OCI-LY1 (cell line): ENCODE data around the gene WFS1.

ENCODE experiments used
- H2AFZ ChIP-seq: fragments of 200-600 bp; sonication (generic), shearing (Covaris generic); 2 replicates; pipeline ENCODE4 v1.6.0; 2014; ENCODE audit warnings: antibody characterized with exemption, mild to moderate bottlenecking, low read length
- H3F3A ChIP-seq: fragments of 200-600 bp; sonication (generic), shearing (Covaris generic); 2 replicates; pipeline ENCODE4 v1.6.0; 2014; ENCODE audit warnings: mild to moderate bottlenecking, antibody characterized with exemption, low read length, moderate library complexity; ENCODE audit not compliant: insufficient read depth
- H3K27ac ChIP-seq: fragments of 200-600 bp; sonication (generic); 2 replicates; pipeline ENCODE4 v1.5.1; 2014; ENCODE audit warnings: low read length, mixed run types, mild to moderate bottlenecking, low read depth; ENCODE audit not compliant: poor library complexity, severe bottlenecking
- H3K27me3 ChIP-seq: fragments of 200-600 bp; sonication (generic); 2 replicates; pipeline ENCODE4 v1.6.0; 2014; ENCODE audit warnings: antibody characterized with exemption, mild to moderate bottlenecking, low read length, moderate library complexity; ENCODE audit not compliant: insufficient read depth
- H3K36me3 ChIP-seq: fragments of 200-600 bp; sonication (generic); 2 replicates; pipeline ENCODE4 v1.6.1; 2014; ENCODE audit warnings: mild to moderate bottlenecking, antibody characterized with exemption, low read length, moderate library complexity, mixed read lengths; ENCODE audit not compliant: insufficient read depth
- H3K4me1 ChIP-seq: fragments of 200-600 bp; sonication (generic); 2 replicates; pipeline ENCODE4 v1.5.1; 2014; ENCODE audit warnings: mild to moderate bottlenecking, low read length, moderate library complexity; ENCODE audit not compliant: insufficient read depth, severe bottlenecking
- H3K4me2 ChIP-seq: fragments of 200-600 bp; sonication (generic), shearing (Covaris generic); 2 replicates; pipeline ENCODE4 v1.6.1; 2014; ENCODE audit warnings: low read length
- H3K4me3 ChIP-seq: fragments of 200-600 bp; sonication (generic); 2 replicates; pipeline ENCODE4 v1.5.1; 2014; ENCODE audit warnings: low read length, low read depth, mild to moderate bottlenecking, mixed read lengths; ENCODE audit not compliant: poor library complexity, severe bottlenecking
- H3K79me2 ChIP-seq: fragments of 200-600 bp; shearing (Covaris generic); 2 replicates; pipeline ENCODE4 v1.6.1; 2016; ENCODE audit warnings: mixed run types, low read length, mixed read lengths; ENCODE audit not compliant: insufficient read depth
- H3K9ac ChIP-seq: fragments of 200-600 bp; sonication (generic), shearing (Covaris generic); 2 replicates; pipeline ENCODE4 v1.6.1; 2014; ENCODE audit warnings: mild to moderate bottlenecking, low read length, mixed read lengths
- H3K9me2 ChIP-seq: fragments of 200-600 bp; sonication (generic), shearing (Covaris generic); 2 replicates; pipeline ENCODE4 v1.6.1; 2014; ENCODE audit warnings: low read depth, mild to moderate bottlenecking, low read length, mixed read lengths
- H3K9me3 ChIP-seq: fragments of 200-600 bp; shearing (Covaris generic); 2 replicates; pipeline ENCODE4 v1.6.1; 2014; ENCODE audit warnings: low read length, mixed read lengths
- H4K20me1 ChIP-seq: fragments of 200-600 bp; sonication (generic), shearing (Covaris generic); 2 replicates; pipeline ENCODE4 v1.6.0; 2016; ENCODE audit warnings: mild to moderate bottlenecking, low read length; ENCODE audit not compliant: insufficient read depth
- CTCF ChIP-seq: fragments of 200-600 bp; sonication (generic), shearing (Covaris generic); IDR thresholded peaks from 2 replicates; pipeline ENCODE4 v1.5.1; 2017; ENCODE audit warnings: mild to moderate bottlenecking, antibody characterized with exemption, low read length, moderate library complexity, mixed read lengths
- EZH2 ChIP-seq: fragments of 200-600 bp; sonication (generic), shearing (Covaris generic); IDR thresholded peaks from 2 replicates; pipeline ENCODE4 v1.8.0; 2017; ENCODE audit warnings: borderline replicate concordance, mixed run types, mild to moderate bottlenecking, antibody characterized with exemption, low read length, moderate library complexity, mixed read lengths

The WFS1 gene

GRCh38 chr4:6269616-6270511 lies at the start of gene WFS1:
Gene WFS1, plus strand, starts transcription at chr4:6269850. Its CDS starts 7,606 bp downstream, at chr4:6277456.
- Histone ChIP-seq H3K9me3 (no peaks in the 10 kb centered on the region), H3K4me1 (no peaks in the 10 kb centered on the region), H3K79me2 (no peaks in the 10 kb centered on the region), H2AFZ (no peak within 1 kb of the TSS), H3K27me3 (no peaks in the 10 kb centered on the region), H3K9ac (no peak within 1 kb of the TSS), H3F3A (no peaks in the 10 kb centered on the region), H3K9me2 (no peaks in the 10 kb centered on the region), H3K27ac (no peak within 1 kb of the TSS), H3K4me3 (no peak within 1 kb of the TSS), H3K4me2 (no peak within 1 kb of the TSS), H3K36me3 (no peaks in the 10 kb centered on the region), H4K20me1 (no peaks in the 10 kb centered on the region)
- TF ChIP-seq CTCF (no peak), EZH2 (no peak)

GRCh38 chr4:6221301-6221850 lies 48.3 kb upstream of the WFS1 start:
- Histone ChIP-seq H3K79me2 (no peaks in the 10 kb centered on the region), H2AFZ (no peak overlapping the region), H3K27me3 (no peaks in the 10 kb centered on the region), H3K36me3 (no peaks in the 10 kb centered on the region), H3F3A (no peaks in the 10 kb centered on the region), H4K20me1 (no peaks in the 10 kb centered on the region), H3K9me2 (no peaks in the 10 kb centered on the region), H3K4me1 (no peaks in the 10 kb centered on the region), H3K9me3 (no peaks in the 10 kb centered on the region), H3K9ac (no peak overlapping the region), H3K27ac (no peak overlapping the region), H3K4me2 (no peak overlapping the region), H3K4me3 (no peak overlapping the region)
- no peak for TF ChIP-seq EZH2

GRCh38 chr4:6221851-6222760 lies 47.5 kb upstream of the WFS1 start:
- no peaks in the 10 kb centered on the region for H3K9me2 ChIP-seq
- no peaks in the 10 kb centered on the region for H3K36me3 ChIP-seq
- H3F3A ChIP-seq = no peaks in the 10 kb centered on the region
- H3K4me3 ChIP-seq = no peak overlapping the region
- H3K4me2 ChIP-seq = no peak overlapping the region
- H4K20me1 ChIP-seq = no peaks in the 10 kb centered on the region
- H3K9ac ChIP-seq = no peak overlapping the region
- H3K79me2 ChIP-seq = no peaks in the 10 kb centered on the region
- no peak overlapping the region for H2AFZ ChIP-seq
- no peak overlapping the region for H3K27ac ChIP-seq
- H3K4me1 ChIP-seq = no peaks in the 10 kb centered on the region
- TF ChIP-seq EZH2 (no peak), CTCF (no peak)
- H3K27me3 ChIP-seq = no peaks in the 10 kb centered on the region
- H3K9me3 ChIP-seq = no peaks in the 10 kb centered on the region
